DOHH2 (cell line): ENCODE data around the gene FAM72D.
"Not testable (repeated sequence)": the region's sequence is repeated elsewhere in the genome, so short reads cannot be mapped to it uniquely, and the experiment has no call there.

Experiments
- H3F3A ChIP-seq: fragments of 200-600 bp; sonication (generic), shearing (Covaris generic); 2 replicates; pipeline ENCODE4 v1.6.0; 2016; ENCODE audit warnings: antibody characterized with exemption, mild to moderate bottlenecking; ENCODE audit not compliant: control insufficient read depth, insufficient read depth
- H3K27ac ChIP-seq: fragments of 200-600 bp; sonication (generic); 2 replicates; pipeline ENCODE4 v1.5.1; 2014; ENCODE audit warnings: low read depth, mild to moderate bottlenecking, low read length, moderate library complexity
- H3K27me3 ChIP-seq: fragments of 200-600 bp; sonication (generic); 2 replicates; pipeline ENCODE4 v1.6.1; 2014; ENCODE audit warnings: mild to moderate bottlenecking, low read length, mixed read lengths; ENCODE audit not compliant: control insufficient read depth
- H3K36me3 ChIP-seq: fragments of 200-600 bp; sonication (generic); 2 replicates; pipeline ENCODE4 v1.6.1; 2014; ENCODE audit warnings: mild to moderate bottlenecking, low read length, moderate library complexity, mixed read lengths; ENCODE audit not compliant: control insufficient read depth
- H3K4me1 ChIP-seq: fragments of 200-600 bp; sonication (generic); 2 replicates; pipeline ENCODE4 v1.6.1; 2014; ENCODE audit warnings: mild to moderate bottlenecking, low read length, mixed read lengths; ENCODE audit not compliant: control insufficient read depth
- H3K4me2 ChIP-seq: fragments of 200-600 bp; sonication (generic); 2 replicates; pipeline ENCODE4 v1.6.0; 2014; ENCODE audit warnings: mild to moderate bottlenecking, low read length, moderate library complexity
- H3K4me3 ChIP-seq: fragments of 200-600 bp; sonication (generic); 2 replicates; pipeline ENCODE4 v1.5.1; 2014; ENCODE audit warnings: mild to moderate bottlenecking, low read length, mixed read lengths
- H3K79me2 ChIP-seq: fragments of 200-600 bp; sonication (generic); 2 replicates; pipeline ENCODE4 v1.6.1; 2014; ENCODE audit warnings: mild to moderate bottlenecking, low read length, mixed read lengths; ENCODE audit not compliant: control insufficient read depth
- H3K9me2 ChIP-seq: fragments of 200-600 bp; sonication (generic); replicated peaks from 2 replicates; pipeline ENCODE4 v1.6.1; 2014; ENCODE audit warnings: mild to moderate bottlenecking, low read length, mixed read lengths; ENCODE audit not compliant: control insufficient read depth
- H3K9me3 ChIP-seq: fragments of 200-600 bp; sonication (generic); 2 replicates; pipeline ENCODE4 v1.6.1; 2014; ENCODE audit warnings: antibody characterized with exemption, low read length, mixed read lengths; ENCODE audit not compliant: control insufficient read depth, insufficient read depth
- H4K20me1 ChIP-seq: fragments of 200-600 bp; sonication (generic); 2 replicates; pipeline ENCODE4 v1.6.0; 2014; ENCODE audit warnings: low read depth, mild to moderate bottlenecking, antibody characterized with exemption, low read length, moderate library complexity; ENCODE audit not compliant: control insufficient read depth, insufficient read depth

Gene FAM72D

GRCh38 chr1:145111674-145112073 lies 15.9 kb downstream of the FAM72D start:
- not testable (repeated sequence) for H3K27ac ChIP-seq, H3K36me3 ChIP-seq, H3K9me3 ChIP-seq, H3K9me2 ChIP-seq, H3K4me2 ChIP-seq, H3K27me3 ChIP-seq, H3K4me3 ChIP-seq, H3K4me1 ChIP-seq, H3F3A ChIP-seq, H3K79me2 ChIP-seq, H4K20me1 ChIP-seq

GRCh38 chr1:145112703-145113102 lies 16.9 kb downstream of the FAM72D start:
- not testable (repeated sequence) for H3K36me3 ChIP-seq, H3K4me3 ChIP-seq, H3F3A ChIP-seq, H3K9me2 ChIP-seq, H3K27ac ChIP-seq, H3K4me2 ChIP-seq, H4K20me1 ChIP-seq, H3K79me2 ChIP-seq, H3K27me3 ChIP-seq, H3K9me3 ChIP-seq, H3K4me1 ChIP-seq

GRCh38 chr1:145114560-145115057 lies 18.8 kb downstream of the FAM72D start:
- H3K4me1 ChIP-seq, H3K4me3 ChIP-seq, H3K9me2 ChIP-seq, H3K4me2 ChIP-seq, H3F3A ChIP-seq, H3K36me3 ChIP-seq, H3K27me3 ChIP-seq, H3K9me3 ChIP-seq, H3K79me2 ChIP-seq, H3K27ac ChIP-seq, H4K20me1 ChIP-seq: not testable (repeated sequence)

- H3K79me2 ChIP-seq, H3K4me3 ChIP-seq, H3K9me2 ChIP-seq, H3K4me1 ChIP-seq, H3K27ac ChIP-seq, H3K4me2 ChIP-seq, H3K36me3 ChIP-seq, H3F3A ChIP-seq, H3K27me3 ChIP-seq, H4K20me1 ChIP-seq, H3K9me3 ChIP-seq: not testable (repeated sequence)
Measured at GRCh38 chr1:145115587-145116493, 20.1 kb downstream of the FAM72D start.

- not testable (repeated sequence) for H3K79me2 ChIP-seq, H3K36me3 ChIP-seq, H3F3A ChIP-seq, H3K9me2 ChIP-seq, H4K20me1 ChIP-seq, H3K27me3 ChIP-seq, H3K4me2 ChIP-seq, H3K4me3 ChIP-seq, H3K4me1 ChIP-seq, H3K9me3 ChIP-seq, H3K27ac ChIP-seq
Measured at GRCh38 chr1:145119842-145120241, 24.1 kb downstream of the FAM72D start.

GRCh38 chr1:145122344-145123061 lies 26.7 kb downstream of the FAM72D start:
- not testable (repeated sequence) for H3K4me2 ChIP-seq, H3K9me2 ChIP-seq, H3K27ac ChIP-seq, H4K20me1 ChIP-seq, H3K27me3 ChIP-seq, H3K79me2 ChIP-seq, H3K9me3 ChIP-seq, H3K4me1 ChIP-seq, H3F3A ChIP-seq, H3K4me3 ChIP-seq, H3K36me3 ChIP-seq

GRCh38 chr1:145123062-145123395 lies 27.3 kb downstream of the FAM72D start:
- H3K27me3 ChIP-seq, H3K27ac ChIP-seq, H3K36me3 ChIP-seq, H3K79me2 ChIP-seq, H3K4me2 ChIP-seq, H3K4me3 ChIP-seq, H3K9me3 ChIP-seq, H3F3A ChIP-seq, H3K9me2 ChIP-seq, H4K20me1 ChIP-seq, H3K4me1 ChIP-seq: not testable (repeated sequence)

GRCh38 chr1:145123992-145124641 lies 28.3 kb downstream of the FAM72D start:
- H3F3A ChIP-seq, H3K9me2 ChIP-seq, H3K36me3 ChIP-seq, H3K79me2 ChIP-seq, H3K27ac ChIP-seq, H3K27me3 ChIP-seq, H3K4me1 ChIP-seq, H3K9me3 ChIP-seq, H3K4me3 ChIP-seq, H3K4me2 ChIP-seq, H4K20me1 ChIP-seq: not testable (repeated sequence)
